ENCODE results near the gene SH3GL1.

The SH3GL1 gene

GRCh38 chr19:4375164-4376027, 25.0 kb downstream of the SH3GL1 start:
- no peak for DNase-seq

GRCh38 chr19:4374498-4375163, 25.7 kb downstream of the SH3GL1 start:
- DNase-seq = no peak

GRCh38 chr19:4373601-4374497, 26.5 kb downstream of the SH3GL1 start:
- no peak for DNase-seq

DNA sequence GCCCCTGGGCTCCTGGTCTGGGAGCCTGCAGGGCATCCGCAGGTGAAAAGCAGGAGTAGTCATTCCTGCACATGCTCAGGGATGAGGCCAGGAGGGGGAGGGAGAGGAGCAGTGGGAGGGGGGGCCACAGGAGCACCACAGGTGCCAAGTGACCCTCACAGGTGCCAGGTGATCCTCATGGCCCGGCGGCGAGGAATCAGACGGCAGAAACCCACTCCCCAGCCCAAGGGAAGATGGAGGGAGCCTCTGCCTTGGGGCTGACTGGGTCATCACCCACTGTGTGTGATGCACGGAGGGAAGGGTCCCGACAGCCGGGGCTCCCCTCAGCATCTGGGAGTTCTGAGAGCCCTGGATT, 27.4 kb downstream of the SH3GL1 start:
- no peak for DNase-seq

DNA sequence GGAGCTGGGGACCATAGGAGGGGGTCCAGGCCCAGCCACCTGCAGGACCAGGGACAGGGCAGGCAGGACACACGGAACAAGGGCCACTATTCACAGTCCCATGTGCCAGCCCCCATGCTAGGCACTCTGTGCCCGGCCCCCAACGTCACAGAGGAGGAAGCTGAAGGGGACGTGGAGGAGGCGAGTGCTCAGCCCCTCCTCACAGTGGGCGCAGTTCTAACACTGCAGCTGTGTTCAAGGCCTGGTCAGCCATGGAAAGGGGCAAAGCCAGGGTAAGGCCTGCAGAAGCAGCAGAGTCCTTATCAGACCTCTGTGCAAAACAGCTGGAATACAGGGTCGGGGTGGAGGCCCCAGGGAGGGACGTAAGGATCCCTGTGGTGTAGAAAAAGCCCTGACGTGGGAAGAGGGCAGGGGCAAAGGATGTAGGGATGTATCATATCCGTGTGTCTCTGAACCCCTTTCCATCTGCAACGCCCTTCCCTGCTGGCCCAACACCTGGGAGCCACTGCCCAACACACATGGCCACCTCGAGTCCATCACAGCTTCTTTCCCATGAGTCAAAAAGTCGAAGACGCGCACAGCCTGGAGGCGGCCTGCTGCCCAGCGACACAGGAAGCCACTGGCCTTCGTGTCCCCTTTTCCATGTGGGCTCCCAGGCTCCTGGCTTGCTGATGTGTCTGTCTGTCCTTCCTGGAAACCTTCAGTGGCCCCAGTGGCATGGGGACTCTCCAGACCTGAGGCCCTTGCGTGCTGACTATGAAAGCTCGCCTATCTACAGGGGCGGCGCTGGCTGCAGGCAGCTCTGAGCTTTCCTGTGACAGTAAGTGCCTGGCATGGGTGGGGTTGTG, 28.0 kb downstream of the SH3GL1 start:
- no peak for DNase-seq

GRCh38 chr19:4371247-4372164, 28.8 kb downstream of the SH3GL1 start:
- no peak for DNase-seq

- DNase-seq = no peak
These were observed 29.8 kb downstream of the SH3GL1 start for GRCh38 chr19:4370418-4371041.

DNA sequence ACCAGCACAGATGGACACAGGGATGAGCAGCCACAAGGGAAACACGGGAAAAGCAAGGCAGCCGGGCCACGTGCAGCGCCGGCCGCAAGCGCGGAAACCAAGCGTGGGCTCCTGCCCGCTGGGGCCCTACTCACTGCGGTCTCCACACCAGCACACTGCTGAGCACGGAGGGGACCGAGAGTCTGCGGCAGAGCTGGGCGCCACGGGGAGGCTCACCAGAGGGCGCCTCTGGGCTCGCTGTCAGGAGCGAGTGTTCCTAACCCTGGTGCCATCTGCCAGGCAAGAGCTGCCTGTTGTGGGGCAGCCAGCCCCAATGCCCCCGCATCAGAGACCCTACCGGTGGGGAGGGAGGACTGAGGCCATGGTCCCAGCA, 30.5 kb downstream of the SH3GL1 start:
- peak; percentile 84 for DNase-seq

DNA sequence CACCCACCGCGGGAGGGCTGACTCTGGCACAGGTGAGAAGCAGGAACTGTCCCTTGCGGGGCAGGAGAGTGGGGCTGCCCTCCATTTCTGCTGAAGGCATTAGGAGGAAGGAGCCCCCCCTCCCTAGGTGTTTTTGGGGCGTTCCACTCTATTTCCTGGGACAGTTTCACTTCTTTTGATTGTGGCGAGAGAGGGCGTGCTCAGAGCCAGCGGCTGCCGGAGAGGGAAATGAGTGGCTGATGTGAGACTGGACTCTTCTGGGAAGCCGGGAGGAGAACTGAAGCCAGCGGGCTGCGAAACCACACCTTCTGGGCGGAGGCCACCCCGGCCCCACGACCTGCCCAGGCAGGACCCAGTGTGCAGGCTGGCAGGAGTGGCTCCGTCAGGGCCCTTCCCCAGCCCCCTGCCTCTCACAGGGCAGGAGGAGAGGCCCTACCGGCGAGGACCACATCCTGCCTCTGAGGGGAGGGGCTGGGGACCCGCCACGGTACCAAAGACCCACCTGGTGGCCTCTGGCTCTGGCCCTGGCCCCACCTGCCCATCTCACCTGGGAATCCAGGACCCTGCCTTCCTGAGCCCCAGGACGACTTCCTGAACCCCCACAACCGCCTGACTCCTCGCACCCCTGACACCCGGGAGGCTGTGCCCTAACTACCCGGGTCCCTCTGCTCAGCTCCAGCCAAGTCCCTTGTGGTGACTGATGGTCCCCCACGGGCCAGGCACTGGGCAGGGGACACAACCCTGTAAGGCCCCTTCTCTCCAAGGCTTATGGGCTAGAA, 31.0 kb downstream of the SH3GL1 start:
- DNase-seq = peak; percentile 70

GRCh38 chr19:4368128-4368820, 32.1 kb downstream of the SH3GL1 start:
- no peak for DNase-seq

- DNase-seq = no peak
These were observed 32.6 kb downstream of the SH3GL1 start for GRCh38 chr19:4367781-4368127.

DNA sequence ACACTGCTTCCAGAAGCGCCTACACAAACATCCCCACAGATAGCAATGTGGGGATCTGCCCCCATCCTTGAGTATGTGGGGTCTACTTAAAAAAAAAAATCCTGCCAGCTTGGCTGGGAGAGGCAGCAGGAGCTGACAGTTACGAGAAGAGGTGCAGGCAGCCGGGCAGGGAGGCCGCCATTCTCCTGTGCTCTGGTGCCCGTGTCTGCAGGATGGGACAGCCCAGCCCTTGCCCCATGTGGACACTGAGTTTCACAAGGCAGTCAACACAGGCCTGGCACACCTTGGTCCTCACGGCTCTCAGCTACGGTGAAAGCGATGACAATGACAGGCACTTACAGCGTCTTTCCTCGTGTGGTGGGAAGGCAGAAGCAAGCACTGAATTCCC, 33.0 kb downstream of the SH3GL1 start:
- DNase-seq = no peak

DNA sequence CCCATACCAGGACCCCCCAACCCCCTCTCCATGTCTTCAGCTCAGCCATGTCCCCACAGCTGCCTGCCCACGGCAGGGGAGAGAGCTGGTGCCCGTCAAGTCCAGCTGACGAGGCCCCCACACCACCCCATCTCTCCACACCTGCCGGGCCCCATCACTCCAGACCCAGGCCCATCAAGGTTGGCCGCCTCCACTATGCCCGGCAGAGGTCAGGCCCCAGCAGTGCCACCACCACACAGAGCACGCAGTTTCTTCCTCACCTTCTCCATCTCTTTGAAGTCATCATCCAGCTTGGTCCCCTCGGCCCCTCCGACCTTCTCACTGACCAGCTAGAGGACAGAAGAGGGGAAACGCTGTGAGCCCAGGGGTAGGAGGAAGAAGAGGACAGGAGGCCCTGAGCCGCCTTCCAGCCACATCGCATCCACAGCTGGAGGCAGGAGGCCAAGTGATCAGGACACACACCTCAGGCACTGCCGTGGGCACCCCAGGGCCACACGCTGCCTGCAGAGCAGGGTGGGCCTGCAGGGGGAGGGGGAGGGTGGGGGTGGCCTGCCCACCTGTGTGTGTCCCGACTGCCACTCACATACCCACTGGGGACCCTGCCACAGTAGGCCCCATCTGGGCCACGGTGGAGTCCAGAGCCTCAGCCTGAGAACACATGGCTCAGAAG, 33.5 kb downstream of the SH3GL1 start:
- no peak for DNase-seq

GRCh38 chr19:4365791-4366665, 34.3 kb downstream of the SH3GL1 start:
- DNase-seq = no peak

DNA sequence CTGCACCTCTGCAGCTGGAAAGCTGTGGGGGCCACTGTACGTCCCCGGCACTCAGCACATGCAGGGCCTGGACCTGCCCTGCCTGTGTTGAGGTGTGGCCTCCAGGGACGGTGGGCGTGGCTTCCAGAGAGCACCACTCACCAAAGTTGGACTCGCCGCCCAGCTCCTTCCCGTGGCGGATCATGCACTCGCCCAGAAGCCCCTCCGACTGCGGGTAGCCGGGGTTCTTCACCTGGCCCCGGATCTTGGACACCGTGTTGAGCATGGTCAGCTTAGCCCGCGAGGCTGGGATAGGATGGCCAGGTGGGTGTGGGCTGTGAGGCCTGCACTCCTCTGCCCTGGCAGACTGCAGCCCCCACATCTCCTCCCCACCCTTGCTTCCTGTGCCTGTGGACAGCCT, 35.0 kb downstream of the SH3GL1 start:
- DNase-seq = no peak

GRCh38 chr19:4363571-4364304, 36.6 kb downstream of the SH3GL1 start:
- DNase-seq = no peak

GRCh38 chr19:4362831-4363545, 37.4 kb downstream of the SH3GL1 start:
- DNase-seq = no peak
